GM21447 (cell line): Measurements from ENCODE around the gene MEIOB.
"Not testable (repeated sequence)": the region's sequence is repeated elsewhere in the genome, so short reads cannot be mapped to it uniquely, and the experiment has no call there.

Source experiments
- ATAC-seq: cut with Tn5 transposase; IDR thresholded peaks from one replicate; pipeline ENCODE4 v1.9.1; 2021; ENCODE audit not compliant: unreplicated experiment

The MEIOB gene

GRCh38 chr16:1878256-1878655 is 6.3 kb upstream of the MEIOB start:
- no peak for ATAC-seq

- no peak for ATAC-seq
These were observed 5.8 kb upstream of the MEIOB start for GRCh38 chr16:1877804-1878203.

DNA sequence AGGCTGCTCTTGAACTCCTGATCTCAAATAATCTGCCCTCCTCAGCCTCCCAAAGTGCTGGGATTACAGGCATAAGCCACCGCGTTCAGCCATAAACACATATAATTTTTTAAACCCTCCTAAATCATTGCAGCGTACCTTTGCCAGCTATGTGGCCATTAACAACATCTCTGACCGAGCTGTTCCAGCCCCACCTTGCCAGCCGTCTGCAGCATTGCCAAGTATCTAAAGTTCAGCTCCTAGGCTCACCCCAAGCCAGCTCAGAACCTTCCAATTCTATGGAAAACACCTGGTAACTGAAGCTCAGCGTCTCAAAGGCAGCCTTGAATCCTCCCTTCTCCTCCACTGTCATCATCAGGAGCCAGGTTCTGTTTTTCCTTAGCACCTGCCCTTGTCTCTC is 5.1 kb upstream of the MEIOB start:
- ATAC-seq, result no peak

- no peak for ATAC-seq
These were observed 4.5 kb upstream of the MEIOB start for GRCh38 chr16:1876468-1876867.

- ATAC-seq, result not testable (repeated sequence)
These were observed 4.1 kb upstream of the MEIOB start for GRCh38 chr16:1876066-1876465.

GRCh38 chr16:1874854-1875253 is 2.9 kb upstream of the MEIOB start:
- ATAC-seq, result no peak

DNA sequence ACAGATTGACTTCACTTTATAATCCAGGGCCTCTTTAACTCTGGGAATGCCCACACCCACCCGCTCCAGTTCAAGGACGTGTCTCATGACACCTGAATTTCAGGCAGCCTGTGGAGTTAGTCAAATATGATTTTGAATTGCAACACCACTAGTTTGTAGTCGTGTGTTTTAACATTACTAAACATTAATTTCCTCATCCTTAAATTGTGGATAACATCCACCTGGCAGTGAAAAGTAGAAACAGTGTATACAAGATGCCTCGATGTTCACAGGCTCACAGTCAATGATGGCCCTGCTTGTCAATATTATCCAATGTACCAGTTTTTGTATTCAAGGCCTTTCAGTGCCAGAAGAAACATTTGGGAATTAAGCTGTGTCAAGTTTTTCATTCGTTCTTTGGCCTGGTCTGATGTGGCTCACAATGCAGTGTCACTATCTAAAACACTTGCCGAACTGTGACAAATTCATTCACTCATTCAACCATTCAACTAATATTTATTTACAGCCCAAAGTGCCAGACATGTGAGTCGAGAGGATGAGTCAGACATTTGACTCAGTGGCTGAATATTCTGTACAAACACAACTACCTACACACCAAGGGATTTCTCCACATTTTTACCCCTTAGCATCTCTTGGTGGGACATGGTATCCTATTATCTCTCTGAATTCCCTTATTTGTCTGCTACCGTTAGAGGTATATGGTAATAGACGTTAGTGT is 1.4 kb downstream of the MEIOB start:
- no peak for ATAC-seq

DNA sequence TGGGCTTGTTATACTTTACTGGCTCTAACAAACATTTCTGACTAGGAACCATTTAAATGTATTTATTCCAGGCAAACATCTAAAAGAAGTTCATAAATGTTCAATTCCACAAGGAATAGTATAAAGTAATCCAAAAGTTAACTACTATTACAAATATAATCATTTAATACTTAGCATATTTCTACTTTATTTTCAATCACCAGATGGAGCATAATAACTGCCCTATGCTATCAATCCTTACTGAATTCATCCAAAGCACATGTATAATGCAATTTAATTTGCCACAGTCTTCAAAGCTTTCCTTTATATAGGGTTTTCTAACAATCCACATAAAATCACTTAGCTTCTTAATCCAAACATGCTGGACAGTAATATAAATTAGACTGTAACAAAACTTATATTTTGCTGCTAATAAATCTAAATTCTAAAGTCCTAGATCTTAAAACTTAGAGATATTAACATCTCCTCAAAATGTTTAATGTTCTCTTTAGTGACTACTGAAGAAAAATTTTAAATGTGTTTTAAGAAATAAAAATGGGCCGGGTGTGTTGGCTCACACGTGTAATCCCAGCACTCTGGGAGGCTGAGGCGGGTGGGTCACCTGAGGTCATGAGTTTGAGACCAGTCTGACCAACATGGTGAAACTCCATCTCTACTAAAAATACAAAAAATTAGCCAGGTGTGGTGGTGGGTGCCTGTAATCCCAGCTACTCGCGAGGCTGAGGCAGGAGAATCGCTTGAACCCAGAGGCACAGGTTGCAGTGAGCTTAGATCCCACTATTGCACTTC is 5.9 kb downstream of the MEIOB start:
- no peak for ATAC-seq

DNA sequence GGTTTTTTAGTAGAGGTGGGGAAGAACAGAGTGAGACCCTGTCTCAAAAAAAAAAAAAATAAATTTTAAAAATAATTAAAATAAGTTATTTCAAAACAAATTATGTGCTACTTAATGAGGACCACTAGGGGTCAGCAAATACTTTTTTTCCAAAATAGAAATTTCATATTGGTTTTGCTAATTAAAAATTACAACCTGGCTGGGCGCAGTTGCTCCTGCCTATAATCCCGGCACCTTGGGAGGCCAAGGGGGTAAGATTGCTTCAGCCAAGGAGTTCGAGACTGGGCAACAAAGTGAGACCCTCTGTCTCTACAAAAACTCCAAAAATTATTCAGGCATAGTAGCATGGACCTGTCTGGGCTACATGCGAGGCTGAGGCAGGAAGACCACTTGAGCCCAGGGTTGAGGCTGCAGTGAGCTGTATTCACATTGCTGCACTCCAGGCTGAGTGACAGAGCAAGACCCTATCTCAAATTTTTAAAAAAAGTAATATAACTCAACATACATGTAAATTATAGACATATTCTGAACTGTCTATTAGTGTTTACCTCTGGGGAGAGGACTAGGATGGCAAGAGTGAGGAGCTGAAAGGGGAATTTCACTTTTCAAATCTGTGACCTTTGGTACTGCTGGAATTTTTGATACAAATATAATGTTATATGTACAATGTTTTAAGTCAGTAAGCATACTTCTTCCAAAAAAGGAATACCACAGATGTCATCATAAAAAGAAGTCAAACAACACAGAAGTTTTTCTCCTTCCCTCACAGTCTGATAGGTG is 8.1 kb downstream of the MEIOB start:
- no peak for ATAC-seq

- ATAC-seq, result no peak
These were observed 9.6 kb downstream of the MEIOB start for GRCh38 chr16:1862394-1862793.

GRCh38 chr16:1861730-1862129 is 10.2 kb downstream of the MEIOB start:
- no peak for ATAC-seq

DNA sequence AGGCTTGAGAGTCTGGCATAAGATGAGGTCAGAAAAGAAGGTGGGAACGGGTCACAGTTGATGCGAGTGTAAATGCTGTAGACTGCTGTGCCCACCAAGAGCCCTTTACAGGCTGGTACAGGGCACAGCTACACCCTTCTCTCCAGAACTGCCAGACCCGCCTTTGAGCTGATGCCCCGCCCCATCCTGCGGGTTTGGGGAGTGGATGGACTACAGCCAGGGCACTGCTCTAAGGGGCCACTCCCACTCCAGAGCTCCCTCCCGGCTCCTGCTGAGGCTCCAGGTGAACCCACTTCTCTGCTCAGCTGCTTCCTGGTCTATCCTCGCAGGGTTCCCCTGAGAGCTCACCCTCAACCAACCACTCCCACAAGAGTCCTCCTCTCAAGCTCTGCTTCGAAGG is 12.3 kb downstream of the MEIOB start:
- ATAC-seq, result no peak

GRCh38 chr16:1858189-1858865 is 13.6 kb downstream of the MEIOB start:
- ATAC-seq, result no peak

DNA sequence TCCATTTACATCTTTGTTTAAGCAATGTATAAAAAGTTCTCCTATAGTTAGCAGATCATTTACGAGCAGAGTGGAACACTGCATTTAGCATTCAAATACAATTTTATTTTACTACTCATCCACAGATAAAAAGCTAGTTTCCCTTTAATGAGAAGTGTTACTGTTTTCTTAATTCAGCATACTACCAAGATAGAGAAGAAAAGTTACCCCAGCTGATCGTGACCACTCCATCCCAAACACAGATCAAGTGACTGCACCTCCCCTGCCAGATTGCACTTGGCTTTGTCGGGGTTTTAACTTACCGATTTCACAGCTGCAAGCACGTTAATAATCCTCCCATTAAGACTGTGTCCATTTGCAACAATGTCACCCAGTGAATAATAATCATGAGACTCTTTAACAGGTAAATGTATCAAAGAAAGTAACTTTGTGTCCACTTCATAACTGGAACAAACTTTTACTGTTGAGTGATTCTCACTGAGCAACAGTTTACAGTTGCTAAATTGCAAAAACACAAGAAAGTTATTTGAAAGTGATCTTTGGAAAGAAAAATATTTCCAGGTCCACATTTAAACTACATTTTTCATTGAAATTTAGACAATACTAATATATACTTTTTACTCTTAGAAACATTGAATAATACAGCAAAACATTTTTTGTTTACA is 14.4 kb downstream of the MEIOB start:
- no peak for ATAC-seq

- no peak for ATAC-seq
These were observed 20.2 kb downstream of the MEIOB start for GRCh38 chr16:1851793-1852192.

GRCh38 chr16:1850981-1851380 is 21.0 kb downstream of the MEIOB start:
- no peak for ATAC-seq

GRCh38 chr16:1846416-1846815 is 25.5 kb downstream of the MEIOB start:
- no peak for ATAC-seq

DNA sequence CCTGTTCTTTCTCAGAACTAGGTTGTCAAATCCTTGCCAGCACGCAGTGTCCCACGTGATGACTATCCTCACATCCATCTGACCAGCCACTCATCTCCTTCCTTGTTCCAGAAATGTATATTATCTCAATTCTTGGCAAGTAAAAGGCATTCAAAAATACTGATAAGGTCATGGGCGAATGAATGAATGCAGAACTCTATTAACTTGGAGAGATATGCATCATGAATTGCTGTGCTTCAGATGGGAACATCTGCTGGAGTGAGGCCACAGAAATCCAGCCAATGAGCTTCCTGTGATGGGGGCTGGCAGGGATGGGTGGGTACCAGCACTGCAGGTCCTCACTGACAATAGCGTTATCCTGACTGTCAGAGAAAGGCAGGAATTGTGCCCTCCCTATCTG is 26.0 kb downstream of the MEIOB start:
- ATAC-seq, result no peak

DNA sequence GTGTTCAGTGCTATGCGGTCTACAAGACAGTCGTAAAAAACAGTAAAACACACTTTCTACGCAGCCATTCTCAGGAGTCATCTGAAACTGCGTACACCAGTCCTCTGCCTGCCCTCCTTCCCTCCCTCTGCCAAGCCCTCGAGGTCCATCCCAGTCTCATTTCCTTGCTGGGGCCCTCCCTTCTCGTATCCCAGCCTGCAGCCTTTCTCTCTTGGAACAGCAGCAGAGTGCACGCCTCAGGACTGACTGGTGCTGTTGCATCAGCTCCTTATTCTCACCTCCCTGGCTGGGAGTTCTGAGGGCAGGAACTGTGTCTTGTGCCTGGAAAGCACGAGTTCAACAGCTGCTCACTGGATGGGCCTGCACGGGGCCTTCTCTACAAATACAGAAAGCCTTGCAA is 32.4 kb downstream of the MEIOB start:
- ATAC-seq, result no peak

DNA sequence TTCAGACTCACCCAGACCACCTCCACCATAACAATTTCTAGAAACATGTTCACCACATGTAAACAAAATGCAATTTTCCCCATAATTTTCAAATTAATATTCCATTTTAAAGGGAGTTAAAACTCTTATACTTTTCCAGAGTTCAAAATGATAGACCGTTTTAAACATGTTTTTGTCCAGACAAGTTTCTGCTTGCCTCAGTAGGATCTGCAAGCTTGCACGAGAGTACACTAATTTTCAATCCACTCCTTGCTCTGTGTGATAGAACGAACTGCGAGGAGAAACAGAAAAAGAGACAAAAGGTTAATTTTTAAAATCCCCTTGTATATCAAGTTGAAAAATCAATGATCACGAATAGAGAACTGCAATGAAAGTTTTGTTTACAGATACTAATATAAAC is 37.9 kb downstream of the MEIOB start:
- ATAC-seq, result no peak
